ENCODE results near the gene RAPGEF4. TPM values are rescaled to one million over a fixed set of nuclear protein-coding genes. Genes with fewer than 3 reads are reported as not detected.

Gene RAPGEF4
- total RNA-seq, 1 donor, result 0.36 TPM

- no peaks in the 10 kb centered on the region for H4K20me1 ChIP-seq (ENCODE audit: insufficient read depth, low read length)
- H3K36me3 ChIP-seq (ENCODE audit: insufficient read depth, low read length), result no peaks in the 10 kb centered on the region
- peaks cover 15% of the 10 kb centered on the region for H3K4me1 ChIP-seq (ENCODE audit: insufficient read depth, low read length)
- H3K79me2 ChIP-seq (ENCODE audit: insufficient read depth, low read length), result no peaks in the 10 kb centered on the region
- H3K4me2 ChIP-seq (ENCODE audit: insufficient read depth, low read length), result no peak overlapping the region
- H3K27ac ChIP-seq (ENCODE audit: low read depth, low read length), result no peak overlapping the region
- TF ChIP-seq CTCF (IDR thresholded peaks at IDR 0.05; ENCODE audit: extremely low read depth, low read depth, low read length), result no peak
- H3K9me3 ChIP-seq (ENCODE audit: low read depth, low read length), result no peaks in the 10 kb centered on the region
- H3K4me3 ChIP-seq (ENCODE audit: insufficient read depth, low read length), result no peak overlapping the region
- no peaks in the 10 kb centered on the region for H3K27me3 ChIP-seq (ENCODE audit: insufficient read depth, low read length)
- no peak overlapping the region for H2AFZ ChIP-seq (ENCODE audit: low read length)
- no peak for DNase-seq (ENCODE audit: insufficient read length, low spot score, missing footprints)
These were observed 213.9 kb downstream of the RAPGEF4 start for GRCh38 chr2:172949522-172949921.

GRCh38 chr2:172950565-172950964 is 214.9 kb downstream of the RAPGEF4 start:
- H3K4me3 ChIP-seq (ENCODE audit: insufficient read depth, low read length), result no peak overlapping the region
- H3K27me3 ChIP-seq (ENCODE audit: insufficient read depth, low read length), result no peaks in the 10 kb centered on the region
- H3K4me2 ChIP-seq (ENCODE audit: insufficient read depth, low read length), result no peak overlapping the region
- TF ChIP-seq CTCF (IDR thresholded peaks at IDR 0.05; ENCODE audit: extremely low read depth, low read depth, low read length), result no peak
- no peak for DNase-seq (ENCODE audit: insufficient read length, low spot score, missing footprints)
- no peak overlapping the region for H2AFZ ChIP-seq (ENCODE audit: low read length)
- H4K20me1 ChIP-seq (ENCODE audit: insufficient read depth, low read length), result no peaks in the 10 kb centered on the region
- peaks cover 19% of the 10 kb centered on the region for H3K4me1 ChIP-seq (ENCODE audit: insufficient read depth, low read length)
- no peaks in the 10 kb centered on the region for H3K9me3 ChIP-seq (ENCODE audit: low read depth, low read length)
- H3K27ac ChIP-seq (ENCODE audit: low read depth, low read length), result no peak overlapping the region
- no peaks in the 10 kb centered on the region for H3K79me2 ChIP-seq (ENCODE audit: insufficient read depth, low read length)
- no peaks in the 10 kb centered on the region for H3K36me3 ChIP-seq (ENCODE audit: insufficient read depth, low read length)

- Histone ChIP-seq H2AFZ (ENCODE audit: low read length) (no peak overlapping the region), H4K20me1 (ENCODE audit: insufficient read depth, low read length) (no peaks in the 10 kb centered on the region), H3K36me3 (ENCODE audit: insufficient read depth, low read length) (no peaks in the 10 kb centered on the region), H3K4me1 (ENCODE audit: insufficient read depth, low read length) (peaks cover 19% of the 10 kb centered on the region), H3K27me3 (ENCODE audit: insufficient read depth, low read length) (no peaks in the 10 kb centered on the region), H3K4me3 (ENCODE audit: insufficient read depth, low read length) (no peak overlapping the region), H3K4me2 (ENCODE audit: insufficient read depth, low read length) (no peak overlapping the region), H3K79me2 (ENCODE audit: insufficient read depth, low read length) (no peaks in the 10 kb centered on the region), H3K9me3 (ENCODE audit: low read depth, low read length) (no peaks in the 10 kb centered on the region), H3K27ac (ENCODE audit: low read depth, low read length) (no peak overlapping the region)
- no peak for DNase-seq (ENCODE audit: insufficient read length, low spot score, missing footprints)
- TF ChIP-seq CTCF (IDR thresholded peaks at IDR 0.05; ENCODE audit: extremely low read depth, low read depth, low read length), result no peak
These were observed 215.9 kb downstream of the RAPGEF4 start for GRCh38 chr2:172951554-172951953.

- peaks cover 15% of the 10 kb centered on the region for H3K4me1 ChIP-seq (ENCODE audit: insufficient read depth, low read length)
- no peaks in the 10 kb centered on the region for H3K36me3 ChIP-seq (ENCODE audit: insufficient read depth, low read length)
- peak overlapping the region; percentile 55 for H3K27ac ChIP-seq (ENCODE audit: low read depth, low read length)
These were observed 217.8 kb downstream of the RAPGEF4 start for GRCh38 chr2:172953411-172953810.

More at GRCh38 chr2:172953411-172953810, 217.8 kb downstream of the RAPGEF4 start:
- no peak for TF ChIP-seq CTCF (IDR thresholded peaks at IDR 0.05; ENCODE audit: extremely low read depth, low read depth, low read length)
- no peak for DNase-seq (ENCODE audit: insufficient read length, low spot score, missing footprints)
- Histone ChIP-seq H3K27me3 (ENCODE audit: insufficient read depth, low read length) (no peaks in the 10 kb centered on the region), H3K4me3 (ENCODE audit: insufficient read depth, low read length) (no peak overlapping the region), H3K79me2 (ENCODE audit: insufficient read depth, low read length) (no peaks in the 10 kb centered on the region), H4K20me1 (ENCODE audit: insufficient read depth, low read length) (no peaks in the 10 kb centered on the region), H3K4me2 (ENCODE audit: insufficient read depth, low read length) (peak overlapping the region; percentile 45), H2AFZ (ENCODE audit: low read length) (no peak overlapping the region), H3K9me3 (ENCODE audit: low read depth, low read length) (no peaks in the 10 kb centered on the region)
